ENCODE measurements around the gene RUBCNL.
"Not testable (repeated sequence)": the region's sequence is repeated elsewhere in the genome, so short reads cannot be mapped to it uniquely, and the experiment has no call there.

The RUBCNL gene, protein sequence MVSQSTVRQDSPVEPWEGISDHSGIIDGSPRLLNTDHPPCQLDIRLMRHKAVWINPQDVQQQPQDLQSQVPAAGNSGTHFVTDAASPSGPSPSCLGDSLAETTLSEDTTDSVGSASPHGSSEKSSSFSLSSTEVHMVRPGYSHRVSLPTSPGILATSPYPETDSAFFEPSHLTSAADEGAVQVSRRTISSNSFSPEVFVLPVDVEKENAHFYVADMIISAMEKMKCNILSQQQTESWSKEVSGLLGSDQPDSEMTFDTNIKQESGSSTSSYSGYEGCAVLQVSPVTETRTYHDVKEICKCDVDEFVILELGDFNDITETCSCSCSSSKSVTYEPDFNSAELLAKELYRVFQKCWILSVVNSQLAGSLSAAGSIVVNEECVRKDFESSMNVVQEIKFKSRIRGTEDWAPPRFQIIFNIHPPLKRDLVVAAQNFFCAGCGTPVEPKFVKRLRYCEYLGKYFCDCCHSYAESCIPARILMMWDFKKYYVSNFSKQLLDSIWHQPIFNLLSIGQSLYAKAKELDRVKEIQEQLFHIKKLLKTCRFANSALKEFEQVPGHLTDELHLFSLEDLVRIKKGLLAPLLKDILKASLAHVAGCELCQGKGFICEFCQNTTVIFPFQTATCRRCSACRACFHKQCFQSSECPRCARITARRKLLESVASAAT

DNA sequence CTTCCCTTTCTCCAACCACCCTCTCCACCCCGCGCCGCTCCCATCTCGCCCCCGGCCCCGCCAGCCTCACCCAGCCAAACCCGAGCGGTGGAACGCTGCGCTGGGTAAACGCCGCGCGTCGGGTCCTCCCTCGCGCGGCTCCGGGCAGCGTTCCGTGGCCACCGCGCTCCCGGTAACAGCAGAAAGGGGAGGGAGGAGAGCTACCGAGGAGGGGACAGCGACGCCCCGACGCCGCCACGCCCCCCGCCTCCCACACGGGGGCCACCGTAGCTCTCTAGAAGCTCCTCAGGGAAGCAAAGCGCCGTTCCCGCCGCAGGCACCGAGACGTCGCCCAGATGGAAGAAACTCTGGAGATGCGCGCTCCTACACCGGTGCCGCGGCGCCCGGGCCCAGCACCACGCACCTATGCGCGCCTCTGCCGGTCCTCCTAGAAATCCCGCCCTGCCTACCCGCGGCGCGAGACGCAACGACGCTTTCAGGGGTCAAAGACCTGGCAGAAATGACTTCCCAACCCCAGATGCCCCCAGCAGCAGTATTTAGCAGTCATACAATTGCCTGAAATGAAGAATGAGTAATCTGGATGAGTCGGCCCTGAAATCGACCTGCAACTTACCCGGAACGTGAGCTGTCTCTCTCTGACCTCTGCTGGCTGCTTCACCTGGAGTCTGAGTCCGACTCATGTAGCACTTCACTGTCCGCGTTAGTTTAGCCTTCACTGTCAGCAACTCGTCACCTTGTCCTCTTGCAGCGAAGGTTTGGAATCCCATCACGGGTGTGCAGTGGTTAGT is at the start of gene RUBCNL:
Gene RUBCNL, minus strand, starts transcription at position 189 of the 788 bp plus-strand sequence. CDS start 14,777 bp downstream, outside the sequence.
- DNase-seq (ENCODE audit: low spot score) = no peak

DNA sequence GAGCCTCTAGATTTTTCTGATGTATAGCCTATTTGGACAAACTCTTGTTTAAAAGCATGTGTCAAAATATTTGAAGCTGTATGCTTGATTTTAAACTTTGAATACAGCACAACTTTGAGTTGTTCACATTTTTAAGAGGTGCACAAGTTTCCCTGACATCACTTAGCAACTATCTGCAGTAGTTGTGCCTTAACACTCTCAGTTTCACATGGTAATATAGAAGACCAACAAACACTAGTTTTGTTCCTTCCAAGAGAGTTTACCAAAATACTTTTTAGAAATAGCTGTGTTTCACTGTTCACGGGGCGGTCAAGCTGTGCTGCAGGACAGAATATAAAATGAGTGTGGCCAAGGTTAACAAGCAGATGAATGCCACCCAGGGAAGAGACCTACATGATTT is 42.5 kb upstream of the RUBCNL start:
- not testable (repeated sequence) for DNase-seq (ENCODE audit: low spot score)

DNA sequence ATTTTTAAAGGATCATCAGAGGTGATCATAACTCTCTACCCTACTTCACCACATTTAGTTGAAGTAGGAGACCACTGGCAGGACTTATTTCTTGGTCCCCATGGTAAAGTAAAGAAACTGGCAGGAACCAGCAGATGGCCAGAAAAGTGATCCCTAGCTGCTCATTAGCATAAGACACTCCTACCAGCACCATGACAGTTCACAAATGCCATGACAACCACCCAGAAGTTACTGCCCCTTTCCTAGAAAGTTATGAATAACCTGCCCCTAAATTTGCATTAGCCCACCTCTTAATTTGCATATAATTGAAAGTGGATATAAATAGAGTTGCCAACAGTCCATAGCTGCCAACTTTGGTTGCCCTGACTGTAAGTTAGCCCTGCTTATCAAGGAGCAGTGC is 18.4 kb upstream of the RUBCNL start:
- DNase-seq (ENCODE audit: low spot score) = no peak

DNA sequence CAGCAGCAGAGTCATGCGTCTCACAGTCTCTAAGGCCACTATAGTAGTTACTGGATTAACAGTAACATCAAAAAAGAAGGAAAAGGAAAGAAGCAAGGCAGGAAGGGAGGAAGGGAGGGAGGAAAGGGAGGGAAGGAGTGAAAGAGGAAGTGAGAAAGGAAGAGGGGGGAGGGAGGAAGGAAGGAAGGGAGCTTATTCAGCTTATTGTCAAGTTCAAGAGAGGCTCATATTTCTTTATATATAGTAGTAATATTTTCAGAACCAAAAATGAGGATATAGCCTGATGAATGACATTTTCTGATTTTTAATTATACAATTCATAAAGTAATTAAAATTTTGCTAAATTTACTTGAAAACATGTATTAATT is 17.7 kb upstream of the RUBCNL start:
- no peak for DNase-seq (ENCODE audit: low spot score)

DNA sequence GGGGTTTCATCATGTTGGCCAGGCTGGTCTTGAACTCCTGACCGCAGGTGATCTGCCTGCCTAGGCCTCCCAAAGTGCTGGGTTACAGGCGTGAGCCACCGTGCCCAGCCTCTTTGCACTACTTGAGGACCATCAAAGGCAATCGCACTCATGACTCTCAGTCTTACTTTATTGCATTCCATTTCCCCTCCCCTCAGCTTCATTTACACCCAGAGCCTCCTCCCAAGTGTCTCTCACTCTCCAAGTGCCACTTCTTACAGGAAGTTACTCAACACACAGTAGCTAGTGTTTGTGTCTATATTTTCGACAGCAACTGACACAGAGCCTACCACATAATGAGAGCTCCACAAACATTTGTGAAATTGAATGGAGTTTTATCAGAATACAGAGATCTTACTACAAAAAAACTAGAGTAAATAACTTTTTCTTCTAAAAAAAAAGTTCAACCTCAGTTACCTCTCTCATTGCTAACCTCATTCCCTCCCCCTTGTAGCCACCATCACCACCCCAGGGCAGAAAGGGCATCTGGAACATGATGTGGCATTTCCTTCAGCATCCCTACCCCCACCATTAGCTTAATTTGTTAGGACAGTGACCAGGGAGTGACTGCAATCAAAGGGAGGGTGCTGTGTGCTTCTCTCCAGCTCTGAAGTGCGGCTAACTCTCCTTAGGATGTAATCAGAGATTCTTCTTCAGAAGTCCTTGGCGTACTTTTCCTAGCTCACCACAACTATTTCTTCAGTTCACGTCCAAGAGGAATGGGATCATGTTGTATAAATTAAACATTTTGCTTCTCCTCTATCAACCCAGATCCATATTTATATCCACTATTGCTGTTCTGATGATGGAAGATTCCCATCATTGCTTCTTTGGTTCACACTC is 17.0 kb upstream of the RUBCNL start:
- no peak for DNase-seq (ENCODE audit: low spot score)

DNA sequence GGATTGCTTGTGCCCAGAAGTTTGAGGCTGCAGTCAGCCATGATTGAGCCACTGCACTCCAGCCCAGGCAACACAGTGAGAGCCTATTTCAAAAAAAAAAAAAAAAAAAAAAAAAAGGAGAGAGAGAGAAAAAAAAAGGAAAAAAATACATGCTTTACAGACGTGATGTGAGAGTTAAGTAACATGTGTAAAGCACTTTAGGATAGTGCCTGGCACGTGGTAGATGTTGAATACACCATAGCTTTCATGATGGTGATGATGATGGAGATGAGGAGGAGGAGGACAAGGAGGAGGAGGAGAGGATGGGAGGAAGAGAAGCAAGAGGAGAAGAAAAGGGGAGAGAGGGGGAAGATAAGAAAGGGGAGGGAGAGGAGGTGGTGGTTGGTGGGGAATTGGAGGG is 15.1 kb upstream of the RUBCNL start:
- no peak for DNase-seq (ENCODE audit: low spot score)

DNA sequence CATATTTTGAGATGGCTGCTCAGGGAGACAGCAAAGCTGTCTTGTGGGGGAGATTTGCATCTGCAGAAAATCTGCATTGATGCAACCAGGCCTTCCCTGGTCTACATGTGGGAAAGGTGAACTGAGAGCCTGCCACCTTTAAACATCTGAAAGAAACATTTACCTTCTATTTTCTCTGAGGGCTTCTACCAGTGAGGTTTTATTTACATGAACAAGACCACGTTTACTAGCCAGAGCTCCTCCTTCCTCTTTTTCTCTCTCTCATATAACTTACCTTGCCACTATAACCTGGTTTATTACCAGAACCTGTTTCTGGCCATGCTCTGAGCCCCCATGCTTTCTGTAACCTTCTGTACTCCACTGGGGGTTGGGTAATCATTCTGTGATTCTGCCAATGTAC is 14.4 kb upstream of the RUBCNL start:
- no peak for DNase-seq (ENCODE audit: low spot score)

DNA sequence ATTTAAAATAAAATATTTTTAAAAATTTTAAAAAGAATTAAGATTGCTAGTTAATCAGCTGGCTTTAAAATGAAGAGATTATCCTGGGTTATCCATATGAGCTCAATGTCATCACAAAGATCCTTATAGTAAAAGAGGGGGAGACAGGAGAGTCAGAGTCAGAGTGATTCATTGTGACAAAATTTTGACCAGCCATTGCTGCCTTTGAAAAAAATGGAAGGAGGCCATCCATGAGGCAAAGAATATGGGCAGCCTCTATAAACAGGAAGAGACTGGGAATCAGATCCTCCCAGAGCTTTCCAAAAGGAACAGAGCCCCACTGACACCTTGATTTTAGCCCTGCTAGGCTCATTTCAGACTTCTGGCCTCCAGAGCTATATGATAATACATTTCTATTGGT is 9.3 kb upstream of the RUBCNL start:
- no peak for DNase-seq (ENCODE audit: low spot score)

DNA sequence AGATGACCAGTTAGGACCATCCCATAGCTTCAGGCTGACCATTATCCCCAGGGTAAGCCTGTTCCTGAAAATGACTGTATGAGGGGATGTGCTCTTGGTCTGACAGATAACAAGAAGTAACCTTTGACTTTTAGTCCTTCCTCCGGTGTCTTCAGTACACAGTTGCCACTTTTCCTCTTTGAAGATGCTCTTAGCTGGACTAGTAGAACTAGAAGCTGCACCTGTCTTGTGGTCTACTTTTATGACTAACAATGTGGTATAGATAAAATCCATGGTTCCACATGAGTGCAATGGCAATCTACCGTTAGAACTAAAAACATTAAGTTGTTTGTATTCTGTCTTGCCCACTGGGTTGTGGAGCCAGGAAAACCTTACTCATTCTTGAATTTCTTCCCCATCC is 5.9 kb upstream of the RUBCNL start:
- no peak for DNase-seq (ENCODE audit: low spot score)

DNA sequence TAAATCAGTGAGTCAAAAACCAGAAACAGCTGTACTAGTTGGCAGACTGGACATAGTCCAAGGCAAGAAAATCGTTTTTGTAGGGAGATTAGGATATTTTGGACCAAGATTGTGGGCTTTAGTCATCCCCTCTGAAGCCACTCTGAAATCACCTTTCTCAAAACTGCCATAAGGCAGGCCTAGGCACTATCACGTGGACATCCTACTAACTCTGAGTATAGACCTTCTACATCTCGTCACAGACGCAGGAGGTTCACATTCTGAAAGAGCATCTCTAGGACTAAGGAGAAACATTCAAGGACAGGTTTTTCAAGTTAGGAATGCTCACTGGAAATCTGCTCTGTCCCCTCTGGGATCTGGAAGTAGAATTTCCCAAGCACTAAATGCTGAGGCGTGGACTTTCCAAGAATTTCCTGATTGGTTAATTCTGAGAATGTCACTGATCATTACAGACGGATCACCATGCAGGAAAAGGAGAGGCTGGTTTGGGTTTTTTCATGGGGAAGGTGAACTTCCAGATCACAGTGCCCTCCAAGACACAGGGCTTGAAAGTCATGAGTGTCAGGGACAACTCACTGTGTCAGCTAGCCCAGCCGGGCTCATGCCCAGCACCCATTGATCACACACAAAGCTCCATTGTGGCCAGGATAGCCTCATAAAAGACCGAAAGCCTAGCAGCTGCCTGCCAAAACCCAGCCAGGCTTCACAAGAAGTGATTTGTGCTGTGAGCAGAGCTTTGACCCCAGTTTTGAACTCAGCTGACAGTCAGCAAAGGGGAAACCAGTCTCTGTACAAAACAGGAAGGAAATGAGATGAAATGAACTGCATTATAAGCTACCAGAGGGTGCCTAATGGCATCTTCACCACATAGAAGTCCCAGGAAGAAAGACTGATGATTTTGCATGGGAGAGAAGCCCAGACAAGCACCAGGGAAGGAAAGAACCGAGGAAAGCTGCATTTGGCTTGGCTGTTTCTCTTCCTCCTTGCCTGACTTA is 2.7 kb upstream of the RUBCNL start:
- DNase-seq (ENCODE audit: low spot score) = peak; percentile 45

DNA sequence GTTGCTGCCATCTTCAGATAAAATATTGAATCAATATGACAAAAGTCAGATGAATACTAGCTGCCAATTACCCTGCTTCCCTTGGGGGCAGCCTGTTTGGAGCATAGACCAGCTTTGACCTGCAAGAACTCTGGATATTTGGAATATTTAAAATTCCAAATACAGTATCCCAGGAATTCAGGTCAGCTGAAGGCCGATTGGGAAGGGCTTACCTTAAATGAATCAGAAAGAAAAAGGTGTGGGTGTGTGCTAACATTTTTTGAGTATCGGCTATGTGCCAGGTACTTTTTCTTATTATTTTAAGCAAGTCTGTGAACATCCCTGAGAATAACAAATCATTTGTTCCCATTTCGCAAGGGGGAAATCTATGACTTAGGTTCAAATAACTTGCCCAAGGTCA is 1.8 kb upstream of the RUBCNL start:
- no peak for DNase-seq (ENCODE audit: low spot score)

DNA sequence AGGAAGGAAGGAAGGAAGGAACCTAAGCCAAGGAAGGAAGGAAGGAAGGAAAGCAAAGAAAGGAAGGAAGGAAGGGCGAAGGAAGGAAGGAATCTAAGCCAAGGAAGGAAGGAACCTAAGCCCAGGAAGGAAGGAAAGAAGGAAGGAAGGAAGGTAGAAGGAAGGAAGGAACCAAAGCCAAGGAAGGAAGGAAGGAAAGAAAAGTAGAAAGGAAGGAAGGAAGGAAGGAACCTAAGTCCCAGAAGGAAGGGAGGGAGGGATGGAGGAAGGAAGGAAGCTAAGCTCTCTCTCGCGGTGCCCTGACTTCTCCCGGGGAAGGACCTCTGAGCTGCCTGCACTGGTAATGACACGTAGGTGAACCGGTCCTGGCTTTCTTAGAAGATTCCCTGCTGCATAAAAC is 1.3 kb upstream of the RUBCNL start:
- DNase-seq (ENCODE audit: low spot score) = no peak

DNA sequence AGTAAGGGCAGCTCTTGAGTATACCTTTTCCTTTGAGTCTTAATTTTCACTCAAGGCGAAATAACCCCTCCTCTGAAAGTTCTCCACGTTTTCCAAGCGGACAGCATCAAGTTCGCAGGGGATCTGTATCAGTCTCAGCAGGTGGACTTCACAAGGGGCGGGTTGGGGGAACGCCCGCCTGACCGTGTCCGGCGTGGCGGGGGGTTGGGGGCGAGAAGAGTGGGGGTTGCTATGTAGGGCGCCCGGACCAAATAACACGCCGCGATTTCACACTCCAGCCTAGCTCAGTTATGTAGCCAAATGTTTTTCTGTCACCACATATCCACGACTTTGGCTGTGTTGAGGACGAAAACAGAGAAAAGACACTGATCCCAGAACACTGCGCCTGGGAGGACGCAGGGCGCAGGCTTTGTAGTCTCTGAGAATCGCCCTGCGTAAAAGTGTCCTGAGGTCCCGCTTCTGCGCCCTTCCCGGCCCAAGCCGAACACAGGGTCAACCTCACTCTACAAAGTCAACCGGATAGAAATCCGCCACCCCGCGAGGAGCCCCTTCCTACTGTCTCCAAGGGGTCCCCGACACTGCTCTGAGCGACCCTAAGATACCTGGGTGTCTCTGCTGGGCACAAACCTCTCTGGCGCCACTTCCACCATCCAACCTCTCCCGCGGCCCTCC is 524 bp downstream of the RUBCNL start:
- DNase-seq (ENCODE audit: low spot score) = no peak

DNA sequence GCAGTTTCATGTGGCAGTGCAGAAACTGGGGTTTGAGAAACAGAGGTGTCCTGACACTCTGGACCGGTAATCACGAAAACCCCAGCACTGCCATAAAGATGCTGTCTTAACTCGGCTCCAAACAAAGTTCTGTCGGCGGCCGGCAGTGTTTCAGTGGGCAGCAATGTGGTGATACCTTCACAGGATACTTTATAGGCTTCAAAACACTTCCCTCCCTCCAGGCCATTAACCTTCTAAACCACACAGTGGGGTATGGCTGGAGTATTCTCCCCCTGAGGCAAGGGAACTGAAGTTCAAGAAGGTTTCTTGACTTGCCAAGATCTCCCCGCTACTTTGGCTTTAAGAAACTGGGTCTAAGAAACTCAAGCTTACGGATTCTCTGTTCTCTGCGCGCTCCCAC is 1.1 kb downstream of the RUBCNL start:
- DNase-seq (ENCODE audit: low spot score) = no peak

DNA sequence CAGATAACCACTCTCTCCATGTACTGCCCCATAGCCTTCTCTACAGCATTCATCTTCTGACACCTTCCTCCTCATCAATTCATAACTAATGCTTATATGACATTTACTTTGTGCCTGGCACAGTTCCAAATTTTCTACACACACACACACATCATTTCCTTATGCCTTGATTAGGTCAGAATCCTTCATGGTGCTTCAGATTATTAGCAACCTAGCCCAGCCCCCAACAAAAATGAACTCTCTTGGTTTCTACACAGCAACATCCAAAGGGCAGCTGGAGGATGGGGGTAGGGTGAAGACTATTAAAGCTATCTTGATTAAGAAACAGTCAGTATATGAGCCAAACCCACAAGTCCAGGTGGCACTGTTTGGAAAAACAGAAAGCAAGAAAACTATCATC is 3.7 kb downstream of the RUBCNL start:
- DNase-seq (ENCODE audit: low spot score) = no peak

DNA sequence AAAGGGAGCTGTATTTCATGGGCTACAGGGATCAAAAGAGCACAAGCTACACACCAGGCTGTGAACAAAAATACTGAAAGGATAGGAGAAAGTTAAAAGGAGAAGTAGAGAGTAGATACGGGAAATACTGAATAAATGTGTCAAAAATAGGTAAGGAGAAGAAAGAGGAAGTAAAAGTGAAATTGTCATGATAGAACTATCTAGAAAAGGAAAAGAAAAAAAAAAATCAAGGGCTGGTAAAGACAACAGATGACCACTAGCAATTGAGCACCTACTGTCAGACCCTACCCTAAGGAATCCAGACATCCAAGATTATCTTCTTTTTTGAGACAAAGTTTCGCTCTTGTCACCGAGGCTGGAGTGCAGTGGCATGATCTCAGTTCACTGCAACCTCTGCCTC is 4.8 kb downstream of the RUBCNL start:
- DNase-seq (ENCODE audit: low spot score) = no peak

DNA sequence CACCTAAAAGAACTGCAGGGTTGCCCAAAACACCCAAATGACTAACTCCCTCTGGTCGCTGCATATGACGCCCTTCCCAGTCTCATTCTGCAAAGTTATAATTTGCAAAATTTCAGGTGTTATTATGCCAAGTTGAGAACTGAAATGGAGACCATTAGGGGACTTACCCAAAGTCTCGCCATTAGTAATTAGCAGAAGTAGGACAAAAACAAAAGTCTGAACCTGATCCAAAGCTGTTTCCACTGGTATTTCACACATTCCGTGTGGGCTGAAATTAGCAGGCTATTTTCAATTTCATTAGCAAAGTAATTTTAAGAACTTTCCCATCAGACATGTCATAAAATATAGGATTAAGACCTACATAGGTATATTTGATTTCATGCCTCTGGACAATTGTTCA is 6.8 kb downstream of the RUBCNL start:
- no peak for DNase-seq (ENCODE audit: low spot score)

DNA sequence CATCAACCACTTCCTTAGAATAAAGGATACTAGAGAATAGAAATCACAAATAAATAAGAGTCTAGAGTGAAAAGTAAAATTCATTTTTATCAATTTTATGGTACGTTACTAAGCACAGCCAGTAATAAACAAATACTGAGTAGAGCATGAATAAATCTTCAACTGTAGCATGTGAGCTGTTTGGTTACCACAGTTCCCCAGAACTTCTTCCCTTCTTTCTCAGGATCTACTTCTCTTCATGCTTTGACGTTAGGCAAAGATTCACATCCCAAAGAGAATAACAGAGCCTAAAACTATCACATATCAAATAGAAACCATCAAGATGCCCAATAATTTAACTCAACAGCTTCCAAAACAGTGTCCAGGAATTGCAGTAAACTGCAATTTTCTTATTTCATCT is 7.4 kb downstream of the RUBCNL start:
- no peak for DNase-seq (ENCODE audit: low spot score)

DNA sequence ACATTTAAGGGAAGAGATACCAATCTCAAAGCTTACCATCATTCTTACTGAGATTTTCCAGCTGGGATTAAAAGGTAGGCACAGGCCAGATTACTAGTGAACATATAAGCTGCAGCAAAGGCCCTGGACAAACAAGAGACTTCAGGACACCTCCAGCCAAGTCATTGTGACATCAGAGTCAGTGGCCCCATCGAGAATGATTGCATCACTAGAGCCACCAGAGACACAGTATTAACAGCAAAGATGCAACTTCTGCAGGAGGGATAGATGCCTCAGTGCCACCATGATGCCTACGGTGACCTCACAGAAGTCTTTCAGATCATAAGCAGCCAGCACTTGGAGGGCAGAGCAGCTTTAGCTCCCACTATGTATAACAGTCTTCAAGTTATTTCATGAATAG is 8.6 kb downstream of the RUBCNL start:
- no peak for DNase-seq (ENCODE audit: low spot score)

DNA sequence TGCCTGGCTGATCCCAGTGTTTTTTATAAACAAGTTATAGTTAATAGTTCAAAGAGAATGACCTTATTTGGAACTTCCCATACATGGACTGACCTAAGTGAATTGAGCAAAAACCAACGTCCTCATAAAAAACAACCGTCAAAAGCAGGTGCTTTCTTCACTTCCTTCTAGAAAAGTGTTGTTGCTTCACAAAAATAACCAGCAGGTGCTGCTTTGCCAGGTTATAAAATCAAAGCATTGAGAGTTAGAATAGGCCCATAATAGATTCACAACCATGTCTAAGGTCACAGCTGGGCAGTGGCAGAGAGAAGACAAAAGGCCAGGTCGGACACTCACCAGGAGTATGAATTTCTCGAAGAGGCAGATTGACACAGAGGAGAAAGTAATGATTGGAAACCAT is 9.5 kb downstream of the RUBCNL start:
- DNase-seq (ENCODE audit: low spot score) = no peak

Measured in HuH-7 (cell line).